ENCODE results near the gene TUSC2. TPM values are rescaled to one million over a fixed set of nuclear protein-coding genes. Genes with fewer than 3 reads are reported as not detected.
A peak's percentile ranks its signal among the peaks of the same experiment; 100 is the strongest.

The TUSC2 gene
- total and polyA plus RNA-seq, 2 experiments from 2014 or later = 41.6 to 71.0 TPM

DNA sequence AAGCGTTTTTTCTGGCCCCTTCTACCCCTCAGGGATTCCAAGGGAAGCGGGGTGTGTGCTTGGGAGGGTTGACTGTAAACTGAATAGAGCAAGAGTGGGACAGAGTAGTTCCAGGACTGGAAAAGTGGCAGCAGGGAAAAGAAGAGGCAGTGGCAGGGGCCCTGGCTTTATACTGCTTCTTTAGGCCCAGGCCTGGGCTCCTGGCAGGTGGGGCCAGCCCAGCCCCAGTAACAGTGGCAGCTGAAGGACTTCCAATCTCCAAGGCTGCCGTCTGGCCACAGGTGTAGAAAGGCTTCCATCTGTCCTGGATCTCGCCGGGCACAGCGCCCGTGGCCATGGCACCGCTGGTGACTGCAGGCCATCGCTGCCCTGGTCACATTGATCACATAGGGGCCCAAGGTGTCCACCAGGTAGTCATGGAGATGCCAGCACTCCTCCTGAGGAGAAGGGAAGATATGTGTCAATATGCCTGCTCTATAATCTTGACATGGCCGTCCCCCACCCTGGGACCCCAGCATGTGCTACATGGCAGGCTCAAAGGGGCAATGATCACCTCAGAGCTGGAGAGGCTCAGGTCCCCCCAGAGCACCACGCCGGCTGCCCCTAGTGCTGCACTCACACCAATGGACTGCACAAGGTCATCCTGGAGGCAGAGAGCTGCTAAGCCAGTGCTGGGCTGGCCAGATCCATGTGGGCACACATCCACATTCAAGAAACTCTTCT lies 34.8 kb downstream of the TUSC2 start (continued):
- TF ChIP-seq, protein P1, sequence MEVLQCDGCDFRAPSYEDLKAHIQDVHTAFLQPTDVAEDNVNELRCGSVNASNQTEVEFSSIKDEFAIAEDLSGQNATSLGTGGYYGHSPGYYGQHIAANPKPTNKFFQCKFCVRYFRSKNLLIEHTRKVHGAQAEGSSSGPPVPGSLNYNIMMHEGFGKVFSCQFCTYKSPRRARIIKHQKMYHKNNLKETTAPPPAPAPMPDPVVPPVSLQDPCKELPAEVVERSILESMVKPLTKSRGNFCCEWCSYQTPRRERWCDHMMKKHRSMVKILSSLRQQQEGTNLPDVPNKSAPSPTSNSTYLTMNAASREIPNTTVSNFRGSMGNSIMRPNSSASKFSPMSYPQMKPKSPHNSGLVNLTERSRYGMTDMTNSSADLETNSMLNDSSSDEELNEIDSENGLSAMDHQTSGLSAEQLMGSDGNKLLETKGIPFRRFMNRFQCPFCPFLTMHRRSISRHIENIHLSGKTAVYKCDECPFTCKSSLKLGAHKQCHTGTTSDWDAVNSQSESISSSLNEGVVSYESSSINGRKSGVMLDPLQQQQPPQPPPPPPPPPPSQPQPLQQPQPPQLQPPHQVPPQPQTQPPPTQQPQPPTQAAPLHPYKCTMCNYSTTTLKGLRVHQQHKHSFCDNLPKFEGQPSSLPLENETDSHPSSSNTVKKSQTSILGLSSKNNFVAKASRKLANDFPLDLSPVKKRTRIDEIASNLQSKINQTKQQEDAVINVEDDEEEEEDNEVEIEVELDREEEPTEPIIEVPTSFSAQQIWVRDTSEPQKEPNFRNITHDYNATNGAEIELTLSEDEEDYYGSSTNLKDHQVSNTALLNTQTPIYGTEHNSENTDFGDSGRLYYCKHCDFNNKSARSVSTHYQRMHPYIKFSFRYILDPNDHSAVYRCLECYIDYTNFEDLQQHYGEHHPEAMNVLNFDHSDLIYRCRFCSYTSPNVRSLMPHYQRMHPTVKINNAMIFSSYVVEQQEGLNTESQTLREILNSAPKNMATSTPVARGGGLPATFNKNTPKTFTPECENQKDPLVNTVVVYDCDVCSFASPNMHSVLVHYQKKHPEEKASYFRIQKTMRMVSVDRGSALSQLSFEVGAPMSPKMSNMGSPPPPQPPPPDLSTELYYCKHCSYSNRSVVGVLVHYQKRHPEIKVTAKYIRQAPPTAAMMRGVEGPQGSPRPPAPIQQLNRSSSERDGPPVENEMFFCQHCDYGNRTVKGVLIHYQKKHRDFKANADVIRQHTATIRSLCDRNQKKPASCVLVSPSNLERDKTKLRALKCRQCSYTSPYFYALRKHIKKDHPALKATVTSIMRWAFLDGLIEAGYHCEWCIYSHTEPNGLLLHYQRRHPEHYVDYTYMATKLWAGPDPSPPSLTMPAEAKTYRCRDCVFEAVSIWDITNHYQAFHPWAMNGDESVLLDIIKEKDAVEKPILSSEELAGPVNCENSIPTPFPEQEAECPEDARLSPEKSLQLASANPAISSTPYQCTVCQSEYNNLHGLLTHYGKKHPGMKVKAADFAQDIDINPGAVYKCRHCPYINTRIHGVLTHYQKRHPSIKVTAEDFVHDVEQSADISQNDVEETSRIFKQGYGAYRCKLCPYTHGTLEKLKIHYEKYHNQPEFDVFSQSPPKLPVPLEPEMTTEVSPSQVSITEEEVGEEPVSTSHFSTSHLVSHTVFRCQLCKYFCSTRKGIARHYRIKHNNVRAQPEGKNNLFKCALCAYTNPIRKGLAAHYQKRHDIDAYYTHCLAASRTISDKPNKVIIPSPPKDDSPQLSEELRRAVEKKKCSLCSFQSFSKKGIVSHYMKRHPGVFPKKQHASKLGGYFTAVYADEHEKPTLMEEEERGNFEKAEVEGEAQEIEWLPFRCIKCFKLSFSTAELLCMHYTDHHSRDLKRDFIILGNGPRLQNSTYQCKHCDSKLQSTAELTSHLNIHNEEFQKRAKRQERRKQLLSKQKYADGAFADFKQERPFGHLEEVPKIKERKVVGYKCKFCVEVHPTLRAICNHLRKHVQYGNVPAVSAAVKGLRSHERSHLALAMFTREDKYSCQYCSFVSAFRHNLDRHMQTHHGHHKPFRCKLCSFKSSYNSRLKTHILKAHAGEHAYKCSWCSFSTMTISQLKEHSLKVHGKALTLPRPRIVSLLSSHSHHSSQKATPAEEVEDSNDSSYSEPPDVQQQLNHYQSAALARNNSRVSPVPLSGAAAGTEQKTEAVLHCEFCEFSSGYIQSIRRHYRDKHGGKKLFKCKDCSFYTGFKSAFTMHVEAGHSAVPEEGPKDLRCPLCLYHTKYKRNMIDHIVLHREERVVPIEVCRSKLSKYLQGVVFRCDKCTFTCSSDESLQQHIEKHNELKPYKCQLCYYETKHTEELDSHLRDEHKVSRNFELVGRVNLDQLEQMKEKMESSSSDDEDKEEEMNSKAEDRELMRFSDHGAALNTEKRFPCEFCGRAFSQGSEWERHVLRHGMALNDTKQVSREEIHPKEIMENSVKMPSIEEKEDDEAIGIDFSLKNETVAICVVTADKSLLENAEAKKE (CRISPR knock-in tag; IDR thresholded peaks at IDR 0.05) = no peak
- TF ChIP-seq POLR2AphosphoS5 (IDR thresholded peaks at IDR 0.05; ENCODE audit: low read depth) = no peak
- no peak for TF ChIP-seq EZH2 (IDR thresholded peaks at IDR 0.05; ENCODE audit: low read depth, unreplicated experiment)
- no peak for TF ChIP-seq STAT1 (IDR thresholded peaks at IDR 0.05; ENCODE audit: unreplicated experiment)
- no peak for TF ChIP-seq CREB1 (CRISPR knock-in tag; IDR thresholded peaks at IDR 0.05; ENCODE audit: low read depth)
- no peak for TF ChIP-seq NANOG (IDR thresholded peaks at IDR 0.05; ENCODE audit: borderline replicate concordance)

GRCh38 chr3:50292159-50293078 lies 35.6 kb downstream of the TUSC2 start, which contains the start of gene IFRD2:
TSS of gene IFRD2 (minus strand) at chr3:50292429. CDS start at chr3:50292274, 155 bp downstream.
- Histone ChIP-seq H3F3A (replicated peaks; ENCODE audit: low read depth) (no peaks in the 10 kb centered on the region), H3K4me3 (peak within 1 kb of the TSS; percentile 94), H3K9me2 (ENCODE audit: insufficient read depth) (no peaks in the 10 kb centered on the region), H3K4me2 (peak within 1 kb of the TSS; percentile 97), H2AFZ (peak within 1 kb of the TSS; percentile 89), H4K20me1 (replicated peaks; ENCODE audit: insufficient read depth) (no peaks in the 10 kb centered on the region), H3K4me1 (ENCODE audit: insufficient read depth) (peaks cover 5% of the 10 kb centered on the region), H3K36me3 (ENCODE audit: insufficient read depth) (peaks cover 7% of the 10 kb centered on the region), H3K27me3 (ENCODE audit: insufficient read depth) (no peaks in the 10 kb centered on the region), H3K27ac (ENCODE audit: low read depth) (peak within 1 kb of the TSS; percentile 76; the same call in 1 of the 2 replicates), H3K79me2 (replicated peaks; ENCODE audit: insufficient read depth) (peaks cover 17% of the 10 kb centered on the region)
- Mint-ChIP-seq H3K27ac (peak within 1 kb of the TSS; percentile 98), H3K36me3 (ENCODE audit: low read depth) (peaks cover 38% of the 10 kb centered on the region), H3K27me3 (ENCODE audit: insufficient read depth, low read depth, poor library complexity) (peaks cover 5% of the 10 kb centered on the region), H3K4me1 (peaks cover 11% of the 10 kb centered on the region), H3K4me3 (peak within 1 kb of the TSS; percentile 86), H3K9me3 (no peaks in the 10 kb centered on the region)
- peak; percentile 99 for DNase-seq (ENCODE audit: low spot score)
- peak; percentile 96 for ATAC-seq
- TF ChIP-seq EZH2 (IDR thresholded peaks at IDR 0.05; ENCODE audit: low read depth, unreplicated experiment) (no peak), ZNF114 (CRISPR knock-in tag; IDR thresholded peaks at IDR 0.05) (peak; percentile 90), ETS1 (IDR thresholded peaks at IDR 0.05) (peak; percentile 100), STAT1 (IDR thresholded peaks at IDR 0.05; ENCODE audit: unreplicated experiment) (no peak), CREB1 (CRISPR knock-in tag; IDR thresholded peaks at IDR 0.05; ENCODE audit: low read depth) (peak; percentile 94), ZNF331 (CRISPR knock-in tag; IDR thresholded peaks at IDR 0.05; ENCODE audit: low read depth) (peak; percentile 45; the same call in 1 of the 2 replicates), POLR2AphosphoS5 (IDR thresholded peaks at IDR 0.05; ENCODE audit: low read depth) (peak; percentile 76)

Data from GM23338 (cell line).